Natural killer cell treated with Interleukin-12 subunit alpha and Interleukin-12 subunit beta and Interleukin-15 and Interleukin-18, amount 100 ng/mL, for 72 hours (primary cell): ENCODE results near the gene RUSF1. TPM values are rescaled to one million over a fixed set of nuclear protein-coding genes. Genes with fewer than 3 reads are reported as not detected.
"Not testable (repeated sequence)": the region's sequence is repeated elsewhere in the genome, so short reads cannot be mapped to it uniquely, and the experiment has no call there.

Experiments used
- ATAC-seq, 2 donors: fragments of 150-1000 bp; cut with Tn5 transposase in 1 of 2; sonication (Bioruptor Pico), chemical (Tn5 transposase) in 1 of 2; 2 replicates each; pipeline ENCODE4 v1.10.0; 2021
- DNase-seq: peaks from one replicate; pipeline ENCODE4 v3.0.0; 2022; ENCODE audit warnings: low spot score
- H3K27ac Mint-ChIP-seq, 2 donors: 1 replicate in 1 of 2; 2 replicates in 1 of 2; pipeline ENCODE4 v1.8.0; 2022; ENCODE audit warnings: mixed read lengths in 2 of 2, mild to moderate bottlenecking in 1 of 2, moderate library complexity in 1 of 2
- H3K27me3 Mint-ChIP-seq, 2 donors: 1 replicate in 1 of 2; 2 replicates in 1 of 2; pipeline ENCODE4 v1.8.0; 2022; ENCODE audit warnings: mixed read lengths in 2 of 2
- H3K36me3 Mint-ChIP-seq: one replicate; pipeline ENCODE4 v1.8.0; 2022; ENCODE audit warnings: mixed read lengths
- H3K4me1 Mint-ChIP-seq, 2 donors: 1 replicate in 1 of 2; 2 replicates in 1 of 2; pipeline ENCODE4 v1.8.0; 2022; ENCODE audit warnings: low read depth in 2 of 2, mixed read lengths in 2 of 2, mild to moderate bottlenecking in 1 of 2
- H3K4me3 Mint-ChIP-seq: one replicate; pipeline ENCODE4 v1.8.0; 2022; ENCODE audit warnings: mixed read lengths
- H3K9me3 Mint-ChIP-seq: 2 replicates; pipeline ENCODE4 v1.8.0; 2022; ENCODE audit warnings: mixed read lengths
- total RNA-seq, 2 donors: library from RNA; stranded (reverse); gene quantifications; one replicate each; pipeline ENCODE4 v1.2.3, GENCODE V29; 2022

RUSF1 gene
- total RNA-seq, 2 donors from 2014 or later = 42.1 to 48.5 TPM

DNA sequence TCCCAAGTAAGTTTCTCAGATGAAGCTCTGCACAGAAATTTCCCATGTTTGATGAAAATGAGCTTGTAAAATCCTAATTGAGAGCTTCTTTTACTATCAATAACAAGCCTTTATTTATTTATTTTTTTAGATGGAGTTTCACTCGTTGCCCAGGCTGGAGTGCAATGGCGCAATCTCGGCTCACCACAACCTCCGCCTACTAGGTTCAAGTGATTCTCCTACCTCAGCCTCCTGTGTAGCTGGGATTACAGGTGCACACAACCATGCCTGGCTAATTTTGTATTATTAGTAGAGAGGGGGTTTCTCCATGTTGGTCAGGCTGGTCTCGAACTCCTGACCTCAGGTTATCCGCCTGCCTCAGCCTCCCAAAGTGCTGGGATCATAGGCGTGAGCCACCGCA, 4.6 kb downstream of the RUSF1 start:
- H3K36me3 Mint-ChIP-seq, DNase-seq, ATAC-seq, H3K4me3 Mint-ChIP-seq, H3K27me3 Mint-ChIP-seq, H3K9me3 Mint-ChIP-seq, H3K27ac Mint-ChIP-seq: not testable (repeated sequence)
- peaks cover 12 to 14% of the 10 kb centered on the region in 2 donors for H3K4me1 Mint-ChIP-seq

DNA sequence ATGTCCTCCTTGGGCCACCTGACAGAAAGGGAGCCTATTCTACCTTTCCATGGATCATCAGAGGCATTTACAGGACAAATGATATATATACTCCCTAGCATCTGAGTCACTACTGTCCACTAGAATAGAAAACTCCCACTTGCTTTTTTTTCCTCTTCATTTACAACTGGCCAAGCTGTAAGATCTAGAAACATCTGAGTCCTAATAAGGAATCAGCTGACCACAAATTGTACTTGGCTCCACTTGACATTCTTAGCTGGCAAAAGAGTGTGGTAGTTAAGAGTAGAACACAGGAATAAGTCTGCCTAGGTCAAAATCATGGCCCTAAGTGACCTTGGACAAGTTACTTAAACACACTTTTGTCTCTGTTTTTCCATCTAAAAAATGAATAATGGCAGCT, 5.2 kb downstream of the RUSF1 start:
- H3K27ac Mint-ChIP-seq = no peak overlapping the region
- no peaks in the 10 kb centered on the region for H3K9me3 Mint-ChIP-seq
- H3K36me3 Mint-ChIP-seq = no peaks in the 10 kb centered on the region
- H3K27me3 Mint-ChIP-seq = no peaks in the 10 kb centered on the region
- no peak for ATAC-seq
- no peak for DNase-seq
- no peak overlapping the region for H3K4me3 Mint-ChIP-seq
- peaks cover 12 to 13% of the 10 kb centered on the region in 2 donors for H3K4me1 Mint-ChIP-seq

DNA sequence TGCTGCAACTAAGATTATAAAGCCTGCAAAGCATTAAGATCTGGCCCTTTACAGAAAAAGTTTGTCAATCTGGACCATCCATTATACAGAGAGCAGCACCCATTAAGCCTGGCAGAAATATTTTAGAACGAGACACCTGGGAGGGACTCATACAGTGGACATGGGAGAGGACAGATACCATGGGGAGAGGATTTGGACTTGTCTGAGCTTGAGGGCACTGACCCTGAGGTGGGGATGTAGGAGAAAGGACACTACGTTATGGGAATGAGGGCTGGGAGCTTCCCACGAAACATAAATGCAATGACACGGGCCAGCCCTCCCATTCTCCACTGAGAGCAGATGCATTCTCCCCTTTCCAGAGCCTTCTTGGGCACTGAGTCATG, 6.2 kb downstream of the RUSF1 start:
- Mint-ChIP-seq H3K4me3 (no peak overlapping the region), H3K27ac (no peak overlapping the region), H3K4me1 (peaks cover 7 to 11% of the 10 kb centered on the region in 2 donors), H3K27me3 (no peaks in the 10 kb centered on the region), H3K9me3 (no peaks in the 10 kb centered on the region), H3K36me3 (no peaks in the 10 kb centered on the region)
- no peak for ATAC-seq
- DNase-seq = peak; percentile 16

DNA sequence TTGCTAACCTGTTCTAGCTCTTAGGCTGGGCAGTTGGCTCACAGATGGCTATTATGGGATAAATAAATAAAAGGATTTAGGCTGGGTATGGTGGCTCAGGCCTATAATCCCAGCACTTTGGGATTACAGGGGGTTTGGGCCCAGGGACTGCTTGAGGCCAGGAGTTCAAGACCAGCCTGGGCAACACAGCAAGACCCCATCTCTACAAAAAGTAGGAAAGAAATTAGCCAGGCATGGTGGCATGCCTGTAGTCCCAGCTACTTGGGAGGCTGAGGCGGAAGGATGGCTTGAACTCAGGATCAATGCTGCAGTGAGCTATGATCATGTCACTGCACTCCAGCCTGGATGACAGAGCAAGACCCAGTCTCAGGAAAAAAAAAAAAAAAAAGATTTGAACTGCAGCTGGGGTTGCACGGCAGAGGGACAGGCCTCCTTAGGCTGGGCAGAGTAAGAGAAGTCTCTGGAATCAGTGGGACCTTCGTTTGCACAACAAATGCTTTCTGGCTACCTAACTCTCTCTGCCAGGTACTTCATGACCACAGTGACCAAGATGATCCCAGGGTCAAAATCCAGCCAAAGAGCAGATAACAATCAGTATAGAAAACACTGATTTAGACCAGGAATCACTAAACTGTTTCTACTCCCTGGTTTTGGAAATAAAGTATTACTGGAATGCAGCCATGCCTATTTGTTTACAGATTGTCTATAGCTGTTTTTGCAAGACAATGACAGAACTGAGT, 6.8 kb downstream of the RUSF1 start:
- H3K36me3 Mint-ChIP-seq = no peaks in the 10 kb centered on the region
- no peaks in the 10 kb centered on the region for H3K27me3 Mint-ChIP-seq
- H3K9me3 Mint-ChIP-seq = no peaks in the 10 kb centered on the region
- H3K27ac Mint-ChIP-seq = no peak overlapping the region
- peaks cover 6 to 11% of the 10 kb centered on the region in 2 donors for H3K4me1 Mint-ChIP-seq
- H3K4me3 Mint-ChIP-seq = no peak overlapping the region
- no peak for ATAC-seq
- DNase-seq = peak; percentile 28

DNA sequence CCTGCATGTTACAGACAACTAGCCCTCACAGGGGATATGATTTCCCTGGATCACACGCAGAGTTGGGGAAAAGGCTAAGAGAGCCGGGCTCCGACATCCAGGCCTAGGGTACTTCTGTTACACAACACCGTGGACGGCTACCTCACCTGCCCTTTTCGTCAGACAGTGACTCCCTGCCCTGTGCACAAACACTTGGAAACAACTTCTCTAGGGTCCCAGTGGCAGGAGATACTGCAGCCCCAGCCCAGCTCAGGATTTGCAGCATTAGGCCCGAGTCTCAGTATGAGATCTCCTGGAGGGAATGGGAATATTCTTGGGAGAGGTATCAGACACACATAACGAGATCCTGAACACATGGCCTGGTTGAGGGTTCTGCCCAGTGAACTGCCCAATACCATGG, 8.3 kb downstream of the RUSF1 start:
- no peak for ATAC-seq
- Mint-ChIP-seq H3K9me3 (no peaks in the 10 kb centered on the region), H3K4me1 (peaks cover 0 to 7% of the 10 kb centered on the region in 2 donors), H3K27me3 (no peaks in the 10 kb centered on the region), H3K4me3 (no peak overlapping the region), H3K36me3 (no peaks in the 10 kb centered on the region), H3K27ac (no peak overlapping the region)
- DNase-seq = peak; percentile 56

DNA sequence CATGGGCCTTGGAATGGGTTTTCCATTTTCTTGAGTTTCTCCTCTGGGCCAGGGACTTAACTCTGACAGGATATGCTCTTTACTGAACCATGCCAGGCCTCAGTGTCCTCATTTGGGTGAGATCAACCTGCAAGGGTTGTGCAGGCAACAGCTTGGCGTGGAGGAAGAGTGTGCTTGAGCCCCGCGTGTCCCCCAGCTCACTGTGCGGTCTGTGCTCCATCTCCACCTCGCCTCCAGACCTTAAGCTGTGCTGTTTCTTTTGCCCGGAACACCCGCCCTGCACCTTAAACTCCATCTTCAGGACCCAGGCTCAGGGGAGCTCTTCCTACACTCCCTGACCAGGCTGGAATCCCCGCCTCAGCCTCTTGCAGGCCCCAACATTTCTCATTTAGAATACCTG, 9.7 kb downstream of the RUSF1 start:
- H3K9me3 Mint-ChIP-seq = no peaks in the 10 kb centered on the region
- no peaks in the 10 kb centered on the region for H3K36me3 Mint-ChIP-seq
- H3K27ac Mint-ChIP-seq = no peak overlapping the region
- peaks cover 0 to 7% of the 10 kb centered on the region in 2 donors for H3K4me1 Mint-ChIP-seq
- peak; percentile 41 for DNase-seq
- no peak for ATAC-seq
- H3K4me3 Mint-ChIP-seq = no peak overlapping the region
- H3K27me3 Mint-ChIP-seq = no peaks in the 10 kb centered on the region

DNA sequence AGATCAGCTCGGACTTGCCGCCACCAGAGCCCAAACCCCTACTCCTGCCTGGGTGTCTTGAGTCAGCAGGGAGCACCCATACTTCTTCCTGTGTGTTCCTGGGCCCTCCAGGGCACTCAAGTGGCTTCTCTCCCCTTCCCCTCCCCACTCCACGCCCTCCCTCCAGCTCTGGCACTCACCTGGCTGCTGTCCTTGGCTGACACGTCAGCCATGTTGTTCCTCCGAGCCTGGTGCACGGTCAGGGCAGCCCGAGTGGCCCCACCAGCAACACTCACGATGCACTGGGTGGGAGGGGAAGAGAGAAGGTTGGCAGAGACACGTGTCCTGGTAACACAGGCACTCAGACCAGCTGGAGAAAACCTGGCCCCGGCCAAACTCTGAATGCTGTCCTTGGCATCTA, 11.5 kb downstream of the RUSF1 start:
- H3K36me3 Mint-ChIP-seq = no peaks in the 10 kb centered on the region

DNA sequence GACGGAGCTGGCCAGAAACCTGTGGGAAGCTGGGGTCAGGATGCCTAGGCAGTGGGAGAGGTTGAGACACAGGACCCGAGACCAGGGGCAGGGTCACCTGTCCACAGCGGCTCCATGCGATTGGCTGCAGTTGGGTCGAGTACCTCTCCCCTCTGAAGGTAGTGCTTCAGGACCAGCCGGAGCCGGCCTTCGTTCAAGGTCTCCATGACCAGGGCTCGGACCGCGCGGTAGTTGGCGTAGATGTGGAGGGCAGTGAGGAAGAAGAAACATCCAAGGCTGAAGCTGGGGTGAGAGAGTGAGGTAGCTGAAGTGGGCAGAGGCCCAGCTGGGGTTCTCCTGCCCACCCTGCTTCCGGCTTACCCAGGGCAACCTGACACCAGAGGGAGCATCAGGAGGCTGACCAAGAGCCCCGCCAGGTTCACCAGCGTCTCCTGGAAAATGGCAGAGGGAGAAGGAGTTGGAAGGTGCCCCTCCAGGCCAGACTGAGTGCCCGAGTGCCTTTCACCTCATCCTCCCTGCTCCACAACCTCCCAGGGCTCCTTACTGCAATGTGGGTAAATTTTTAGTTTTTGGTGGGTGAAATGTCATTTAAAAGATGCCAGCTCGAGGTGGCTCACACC, 14.6 kb downstream of the RUSF1 start:
- Mint-ChIP-seq H3K4me3 (no peak overlapping the region), H3K9me3 (no peaks in the 10 kb centered on the region), H3K27ac (no peak overlapping the region), H3K36me3 (no peaks in the 10 kb centered on the region), H3K27me3 (no peaks in the 10 kb centered on the region), H3K4me1 (peaks cover 0 to 12% of the 10 kb centered on the region in 2 donors)
- DNase-seq (no peak), ATAC-seq (no peak)

More for the DNA sequence above, 11.5 kb downstream of the RUSF1 start:
- no peaks in the 10 kb centered on the region for H3K9me3 Mint-ChIP-seq
- peaks cover 0 to 7% of the 10 kb centered on the region in 2 donors for H3K4me1 Mint-ChIP-seq
- H3K27ac Mint-ChIP-seq = no peak overlapping the region
- ATAC-seq (no peak), DNase-seq (no peak)
- H3K4me3 Mint-ChIP-seq = no peak overlapping the region
- no peaks in the 10 kb centered on the region for H3K27me3 Mint-ChIP-seq

DNA sequence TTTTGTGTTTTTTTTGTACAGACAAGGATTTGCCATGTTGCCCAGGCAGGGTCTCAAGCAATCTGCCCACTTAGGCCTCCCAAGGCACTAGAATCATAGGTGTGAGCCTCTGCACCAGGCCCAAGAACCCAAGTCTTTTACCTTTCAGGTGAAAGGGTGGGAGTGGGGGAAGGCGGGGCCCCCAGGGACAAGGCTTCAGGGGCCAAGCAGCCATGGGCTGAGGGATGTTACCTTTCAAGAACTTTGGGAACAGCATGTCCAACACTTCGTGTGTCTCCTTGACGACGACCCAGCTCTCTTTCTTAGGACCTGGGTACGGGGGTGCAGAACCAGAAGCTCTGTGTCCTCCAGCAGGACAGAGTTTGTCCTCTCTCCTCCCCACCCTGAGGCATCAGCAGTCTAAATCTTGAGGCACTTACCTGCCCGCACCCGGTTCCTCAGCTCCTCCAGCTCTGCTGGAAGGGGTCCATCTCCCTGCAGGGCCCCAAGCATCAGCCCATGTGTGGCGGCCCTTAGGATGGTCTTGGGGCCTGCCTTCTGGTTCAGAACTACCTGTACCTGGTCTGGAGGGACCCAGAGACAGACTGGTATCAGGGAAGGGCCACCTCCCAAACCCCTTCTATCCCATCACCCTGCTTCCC, 16.3 kb downstream of the RUSF1 start:
- Mint-ChIP-seq H3K9me3 (no peaks in the 10 kb centered on the region), H3K4me1 (peaks cover 0 to 9% of the 10 kb centered on the region in 2 donors), H3K27ac (peak overlapping the region in 1 of 2 donors; percentile 43), H3K27me3 (no peaks in the 10 kb centered on the region), H3K36me3 (no peaks in the 10 kb centered on the region), H3K4me3 (no peak overlapping the region)
- ATAC-seq (no peak), DNase-seq (no peak)

DNA sequence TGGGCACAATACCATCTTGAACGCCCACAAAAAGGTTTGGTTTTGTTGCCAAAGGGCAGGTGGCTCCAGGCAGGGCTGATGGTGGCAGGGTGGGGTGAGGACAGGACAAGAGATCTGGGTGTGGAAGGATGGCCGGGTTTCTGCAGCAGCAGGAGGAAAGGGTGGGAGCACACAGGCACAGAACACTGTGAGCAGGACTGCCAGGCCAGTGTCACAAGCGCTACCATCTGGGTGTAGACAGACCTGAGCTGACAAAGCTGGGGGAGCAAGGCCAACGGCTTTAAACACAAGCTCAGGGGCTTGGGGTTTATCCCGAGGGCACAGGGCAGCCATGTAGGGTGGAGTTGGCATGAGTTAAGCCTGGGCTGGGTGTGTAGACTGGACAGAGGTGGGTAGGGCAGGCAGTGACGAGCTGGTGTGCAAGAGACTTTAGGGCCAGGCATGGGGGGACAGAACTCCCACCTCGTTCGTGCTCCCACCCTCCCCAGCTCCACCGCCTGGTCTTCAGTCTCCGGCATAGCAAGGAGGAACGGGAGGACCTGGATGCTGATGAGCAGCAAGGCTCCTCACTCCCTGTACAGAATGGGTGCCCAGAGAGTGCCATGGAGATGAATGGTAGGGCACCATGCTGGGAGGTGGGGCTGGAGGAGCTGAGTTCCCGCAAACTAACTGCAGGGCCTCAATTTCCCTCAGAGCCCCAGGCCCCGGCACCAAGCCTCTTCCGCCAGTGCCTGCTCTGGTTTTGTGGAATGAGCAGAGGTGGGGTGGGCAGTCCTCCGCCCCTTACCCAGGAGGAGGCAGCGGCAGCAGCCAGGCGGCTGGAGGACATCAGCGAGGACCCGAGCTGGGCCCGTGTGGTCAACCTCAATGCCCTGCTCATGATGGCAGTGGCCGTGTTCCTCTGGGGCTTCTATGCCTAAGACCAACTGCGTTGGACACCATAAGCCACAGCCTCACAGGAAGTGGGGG, 18.3 kb downstream of the RUSF1 start:
- peak overlapping the region; percentile 42 for H3K4me3 Mint-ChIP-seq
- no peak for DNase-seq
- no peaks in the 10 kb centered on the region for H3K36me3 Mint-ChIP-seq
- H3K9me3 Mint-ChIP-seq = no peaks in the 10 kb centered on the region
- H3K27me3 Mint-ChIP-seq = peaks cover 0 to 7% of the 10 kb centered on the region in 2 donors
- no peak for ATAC-seq
- no peak overlapping the region for H3K27ac Mint-ChIP-seq
- H3K4me1 Mint-ChIP-seq = peaks cover 0 to 9% of the 10 kb centered on the region in 2 donors

DNA sequence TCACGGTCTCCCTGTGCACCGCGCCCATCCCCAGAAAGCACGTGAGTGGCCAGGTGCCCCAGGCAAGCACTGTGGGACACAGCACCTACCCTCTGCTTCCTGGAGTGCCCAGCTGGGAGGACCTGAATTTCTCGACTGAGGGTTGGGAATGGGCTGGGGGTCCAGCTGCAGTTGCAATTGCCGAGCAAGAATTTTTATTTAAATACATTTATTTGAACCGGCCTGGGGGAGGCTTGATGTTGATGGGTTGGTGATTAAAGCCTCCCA, 19.0 kb downstream of the RUSF1 start:
- Mint-ChIP-seq H3K27ac (no peak overlapping the region), H3K36me3 (no peaks in the 10 kb centered on the region), H3K4me3 (no peak overlapping the region), H3K9me3 (no peaks in the 10 kb centered on the region), H3K27me3 (peaks cover 0 to 7% of the 10 kb centered on the region in 2 donors), H3K4me1 (peaks cover 0 to 9% of the 10 kb centered on the region in 2 donors)
- no peak for ATAC-seq
- no peak for DNase-seq

DNA sequence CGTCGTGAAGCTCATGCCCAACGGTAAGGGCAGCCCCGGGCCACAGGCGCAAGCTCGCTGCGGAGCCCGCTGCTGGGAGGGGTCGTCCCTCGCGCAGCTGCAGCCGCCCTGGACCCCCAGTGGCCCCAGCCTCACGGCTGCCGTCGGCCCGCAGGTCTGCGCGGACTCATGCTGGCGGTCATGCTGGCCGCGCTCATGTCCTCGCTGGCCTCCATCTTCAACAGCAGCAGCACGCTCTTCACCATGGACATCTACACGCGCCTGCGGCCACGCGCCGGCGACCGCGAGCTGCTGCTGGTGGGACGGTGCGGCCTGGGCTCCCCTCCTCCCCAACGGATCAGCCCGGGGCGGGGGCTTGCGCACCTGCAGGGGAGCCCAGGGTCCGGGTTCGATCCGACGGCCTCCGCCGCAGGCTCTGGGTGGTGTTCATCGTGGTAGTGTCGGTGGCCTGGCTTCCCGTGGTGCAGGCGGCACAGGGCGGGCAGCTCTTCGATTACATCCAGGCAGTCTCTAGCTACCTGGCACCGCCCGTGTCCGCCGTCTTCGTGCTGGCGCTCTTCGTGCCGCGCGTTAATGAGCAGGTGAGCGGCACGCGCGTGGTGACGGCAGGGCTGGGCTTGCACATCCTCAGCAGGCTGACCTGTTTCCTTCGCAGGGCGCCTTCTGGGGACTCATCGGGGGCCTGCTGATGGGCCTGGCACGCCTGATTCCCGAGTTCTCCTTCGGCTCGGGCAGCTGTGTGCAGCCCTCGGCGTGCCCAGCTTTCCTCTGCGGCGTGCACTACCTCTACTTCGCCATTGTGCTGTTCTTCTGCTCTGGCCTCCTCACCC, 19.5 kb downstream of the RUSF1 start:
- DNase-seq = no peak
- Mint-ChIP-seq H3K9me3 (no peaks in the 10 kb centered on the region), H3K4me3 (no peak overlapping the region), H3K4me1 (peaks cover 0 to 9% of the 10 kb centered on the region in 2 donors), H3K27me3 (peaks cover 0 to 7% of the 10 kb centered on the region in 2 donors), H3K27ac (no peak overlapping the region), H3K36me3 (no peaks in the 10 kb centered on the region)
- ATAC-seq = no peak
